Adrenal gland (tissue), 5 donors: ENCODE measurements around the gene SMG6.

Source experiments
- CTCF ChIP-seq, 6 experiments: fragments of 450-650 bp in 4 of 6; fragments of 200-600 bp in 2 of 6; sonication (generic) in 1 of 6; IDR thresholded peaks; 1 replicate in 5 of 6; 2 replicates in 1 of 6; pipeline versions ENCODE4 v1.5.1 to v1.8.0; 2016 to 2021; ENCODE audit warnings: antibody characterized with exemption in 6 of 6, mild to moderate bottlenecking in 2 of 6, moderate library complexity in 1 of 6
- POLR2A ChIP-seq, 2 donors: fragments of 450-650 bp; IDR thresholded peaks; one replicate each; pipeline ENCODE4 v1.6.1; 2017; ENCODE audit warnings: antibody characterized with exemption in 2 of 2, mild to moderate bottlenecking in 2 of 2, moderate library complexity in 1 of 2
- donor health status: DM: no; HTN: no; CAD: no.

DNA sequence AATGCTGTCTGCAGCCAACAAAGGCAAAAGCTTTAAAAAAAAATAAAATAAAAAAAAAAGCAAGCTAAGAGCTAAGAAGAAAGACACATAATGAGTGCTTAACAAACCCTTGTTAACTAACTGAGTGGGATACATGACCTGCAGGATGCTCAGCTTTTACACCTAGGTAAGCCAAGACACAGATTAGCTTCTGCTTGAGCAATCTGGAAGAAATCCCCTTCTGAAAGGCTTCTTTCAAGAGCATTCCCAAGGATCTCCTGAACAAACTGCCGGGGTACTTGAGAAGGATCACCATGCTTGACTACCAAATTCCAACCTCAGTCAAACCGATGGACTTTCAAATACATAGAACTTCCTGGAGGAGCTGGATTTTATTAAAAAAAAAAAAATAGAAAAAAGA is 92.9 kb downstream of the SMG6 start:
- no peak for TF ChIP-seq CTCF (IDR thresholded peaks at IDR 0.05)
- TF ChIP-seq POLR2A (IDR thresholded peaks at IDR 0.05): no peak
